Kidney (tissue), 14 donors: Measurements from ENCODE around the gene UBE2D2. TPM values are rescaled to one million over a fixed set of nuclear protein-coding genes. Genes with fewer than 3 reads are reported as not detected.

Experiments used
- DNase-seq, 5 donors: peaks; one replicate each; pipeline ENCODE4 v3.0.0-alpha.2; 2013 to 2020
- FAIRE-seq: peaks from 2 replicates; lab custom pipeline; 2012; peaks lifted over from hg19 to GRCh38; lab: Jason Lieb, UNC
- H3K27ac ChIP-seq, 2 donors: one replicate each; pipeline ENCODE4 v1.7.0; 2013; ENCODE audit warnings: low read depth in 2 of 2, low read length in 2 of 2, inconsistent platforms in 1 of 2
- H3K27me3 ChIP-seq: one replicate; pipeline ENCODE4 v1.7.1; 2013; ENCODE audit warnings: low read length, inconsistent platforms; ENCODE audit not compliant: control insufficient read depth, insufficient read depth
- H3K36me3 ChIP-seq, 3 donors: one replicate each; pipeline versions ENCODE4 v1.7.0 to v1.7.1; 2013; ENCODE audit warnings: low read length in 3 of 3, control low read depth in 1 of 3, inconsistent platforms in 1 of 3; ENCODE audit not compliant: insufficient read depth in 3 of 3, control insufficient read depth in 2 of 3
- H3K4me1 ChIP-seq, 3 donors: one replicate each; pipeline versions ENCODE4 v1.7.0 to v1.7.1; 2013; ENCODE audit warnings: low read length in 3 of 3, inconsistent platforms in 1 of 3, low read depth in 1 of 3; ENCODE audit not compliant: control insufficient read depth in 2 of 3, insufficient read depth in 2 of 3
- H3K4me3 ChIP-seq, 3 donors: one replicate each; pipeline versions ENCODE4 v1.7.0 to v1.8.1; 2013; ENCODE audit warnings: low read length in 3 of 3, control low read depth in 1 of 3, inconsistent platforms in 1 of 3
- H3K9ac ChIP-seq, 3 donors: one replicate each; pipeline versions ENCODE4 v1.7.0 to v1.7.1; 2013; ENCODE audit warnings: low read length in 3 of 3, control low read depth in 1 of 3, inconsistent platforms in 1 of 3
- H3K9me3 ChIP-seq, 3 donors: one replicate each; pipeline versions ENCODE4 v1.7.0 to v1.7.1; 2013; ENCODE audit warnings: low read length in 3 of 3, control low read depth in 1 of 3, inconsistent platforms in 1 of 3; ENCODE audit not compliant: control insufficient read depth in 2 of 3, insufficient read depth in 1 of 3
- intact Hi-C: fragments of 100-400 bp; cut with DNase I; formaldehyde crosslinking; loops from one replicate; pipeline ENCODE4 v1.11.1; 2022
- polyA plus RNA-seq: library from polyadenylated mRNA; stranded (reverse); fragments of 350-450 nt; fragmentation: Illumina TruSeq; extraction: RNeasy Lipid Tissue Mini Kit (QIAGEN cat#74804); gene quantifications from one replicate; pipeline ENCODE4 v1.2.3, GENCODE V29; 2014; ENCODE audit warnings: low read depth, low replicate concordance; ENCODE audit not compliant: insufficient read depth
- total RNA-seq: library from RNA; stranded (reverse); fragmentation: NEBNext Ultra II Directional; extraction: Animal tissue kit (Norgen Biotek cat#: 25700); gene quantifications from one replicate; pipeline ENCODE4 v1.2.1, GENCODE V29; 2021
- TF ChIP-seq, protein P1 (sequence below): IDR thresholded peaks from 3 replicates; pipeline ENCODE4 v1.5.1; 2012; ENCODE audit warnings: mild to moderate bottlenecking, moderate library complexity, borderline replicate concordance; ENCODE audit not compliant: insufficient read depth; ENCODE audit errors: extremely low read depth
- donor health status: control.
- donor health status: control.
- donor health status: control.
- donor health status: control.
- donor health status: control.
- donor health status: DM: yes; HTN: yes; CAD: no.
- donor health status: Normal renal cell carcinoma (clear cell type).

Gene UBE2D2
- total and polyA plus RNA-seq, 2 donors from 2014 or later, result 118 to 131 TPM

- H3K27me3 ChIP-seq, result no peaks in the 10 kb centered on the region
- H3K9ac ChIP-seq, result no peak overlapping the region
- H3K27ac ChIP-seq, result no peak overlapping the region
- H3K36me3 ChIP-seq, result no peaks in the 10 kb centered on the region
- no peaks in the 10 kb centered on the region for H3K9me3 ChIP-seq
- no peak overlapping the region for H3K4me3 ChIP-seq
- DNase-seq (no peak), FAIRE-seq (no peak)
- intact Hi-C loops, result no loop called here
- peaks cover 0 to 13% (median 8%) of the 10 kb centered on the region in 3 donors for H3K4me1 ChIP-seq
- TF ChIP-seq, protein P1, sequence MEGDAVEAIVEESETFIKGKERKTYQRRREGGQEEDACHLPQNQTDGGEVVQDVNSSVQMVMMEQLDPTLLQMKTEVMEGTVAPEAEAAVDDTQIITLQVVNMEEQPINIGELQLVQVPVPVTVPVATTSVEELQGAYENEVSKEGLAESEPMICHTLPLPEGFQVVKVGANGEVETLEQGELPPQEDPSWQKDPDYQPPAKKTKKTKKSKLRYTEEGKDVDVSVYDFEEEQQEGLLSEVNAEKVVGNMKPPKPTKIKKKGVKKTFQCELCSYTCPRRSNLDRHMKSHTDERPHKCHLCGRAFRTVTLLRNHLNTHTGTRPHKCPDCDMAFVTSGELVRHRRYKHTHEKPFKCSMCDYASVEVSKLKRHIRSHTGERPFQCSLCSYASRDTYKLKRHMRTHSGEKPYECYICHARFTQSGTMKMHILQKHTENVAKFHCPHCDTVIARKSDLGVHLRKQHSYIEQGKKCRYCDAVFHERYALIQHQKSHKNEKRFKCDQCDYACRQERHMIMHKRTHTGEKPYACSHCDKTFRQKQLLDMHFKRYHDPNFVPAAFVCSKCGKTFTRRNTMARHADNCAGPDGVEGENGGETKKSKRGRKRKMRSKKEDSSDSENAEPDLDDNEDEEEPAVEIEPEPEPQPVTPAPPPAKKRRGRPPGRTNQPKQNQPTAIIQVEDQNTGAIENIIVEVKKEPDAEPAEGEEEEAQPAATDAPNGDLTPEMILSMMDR, result no peak
Measured at GRCh38 chr5:139571543-139571942, 10.4 kb downstream of the UBE2D2 start.

- TF ChIP-seq, protein P1, result no peak
- H3K4me1 ChIP-seq, result peaks cover 0 to 13% (median 8%) of the 10 kb centered on the region in 3 donors
- intact Hi-C loops, result no loop called here
Measured at GRCh38 chr5:139571966-139572365, 10.8 kb downstream of the UBE2D2 start.

DNA sequence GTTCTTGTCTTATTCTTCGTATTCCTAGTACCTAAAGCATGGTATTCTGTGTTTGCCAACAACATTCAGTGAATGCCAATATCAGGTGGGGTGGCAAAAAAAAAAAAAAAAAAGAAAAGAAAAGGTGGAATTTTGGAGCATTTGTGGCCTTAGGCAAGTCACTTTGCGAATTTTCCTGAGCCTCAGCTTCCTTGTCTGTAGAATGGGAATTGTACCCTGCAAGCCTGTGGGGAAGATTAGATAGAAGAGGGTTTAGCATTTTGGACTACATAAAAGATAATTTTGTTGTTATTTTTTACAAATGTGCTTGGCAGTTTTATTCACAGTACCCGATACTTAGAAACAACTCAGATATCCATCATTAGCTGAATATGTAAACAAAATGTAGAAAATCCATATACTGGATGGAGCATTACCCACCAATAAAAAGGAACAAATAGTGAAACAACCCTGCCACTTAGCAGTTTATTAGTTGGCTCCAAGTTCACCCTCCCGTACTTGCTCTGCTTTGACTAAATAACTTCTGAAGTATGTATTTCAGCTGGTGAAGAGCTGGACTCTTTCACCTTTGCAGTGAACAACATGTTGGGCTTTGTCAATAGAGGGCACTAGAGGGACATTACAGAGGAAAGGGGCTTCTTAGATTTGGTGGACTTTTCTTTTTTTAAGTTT is 13.6 kb downstream of the UBE2D2 start:
- intact Hi-C loops, result no loop called here
- peak in 2 of 5 donors; percentile 35 to 59 for DNase-seq
- H3K9me3 ChIP-seq, result no peaks in the 10 kb centered on the region
- no peak overlapping the region for H3K27ac ChIP-seq
- peaks cover 0 to 15% (median 13%) of the 10 kb centered on the region in 3 donors for H3K4me1 ChIP-seq
- no peak for FAIRE-seq
- no peak overlapping the region for H3K4me3 ChIP-seq
- peak overlapping the region in 1 of 3 donors; percentile 34 for H3K9ac ChIP-seq
- TF ChIP-seq, protein P1, result peak; percentile 35
- H3K36me3 ChIP-seq, result no peaks in the 10 kb centered on the region
- H3K27me3 ChIP-seq, result no peaks in the 10 kb centered on the region

More at GRCh38 chr5:139571966-139572365, 10.8 kb downstream of the UBE2D2 start:
- H3K9ac ChIP-seq, result no peak overlapping the region
- no peaks in the 10 kb centered on the region for H3K36me3 ChIP-seq
- H3K27me3 ChIP-seq, result no peaks in the 10 kb centered on the region
- FAIRE-seq (no peak), DNase-seq (no peak)
- no peak overlapping the region for H3K4me3 ChIP-seq
- no peaks in the 10 kb centered on the region for H3K9me3 ChIP-seq
- H3K27ac ChIP-seq, result no peak overlapping the region
